K562 (cell line): ENCODE results near the gene KLHL22. TPM values are rescaled to one million over a fixed set of nuclear protein-coding genes. Genes with fewer than 3 reads are reported as not detected.
A peak's percentile ranks its signal among the peaks of the same experiment; 100 is the strongest.

Source experiments
- ARHGAP35 ChIP-seq: fragments of 450-650 bp; IDR thresholded peaks from 2 replicates; pipeline ENCODE4 v1.6.1; 2018; ENCODE audit not compliant: partially characterized antibody
- CBX5 ChIP-seq: IDR thresholded peaks from 2 replicates; pipeline ENCODE4 v1.6.1; 2014; ENCODE audit warnings: low read depth, borderline replicate concordance
- CUX1 ChIP-seq: fragments of 200-800 bp; sonication (Bioruptor generic); IDR thresholded peaks from 2 replicates; pipeline ENCODE4 v1.6.1; 2016; ENCODE audit warnings: missing genetic modification characterization, missing compliant biosample characterization
- DDX20 ChIP-seq: fragments of 450-650 bp; IDR thresholded peaks from 2 replicates; pipeline ENCODE4 v1.6.1; 2016; ENCODE audit warnings: missing genetic modification characterization, low read depth, mild to moderate bottlenecking, missing compliant biosample characterization, moderate library complexity
- ELF1 ChIP-seq: fragments of 200-800 bp; sonication (Bioruptor generic); IDR thresholded peaks from 2 replicates; pipeline ENCODE4 v1.6.1; 2016; ENCODE audit warnings: missing genetic modification characterization, missing compliant biosample characterization
- HNRNPLL ChIP-seq: fragments of 200-400 bp; formaldehyde crosslinking; IDR thresholded peaks from 2 replicates; pipeline ENCODE4 v1.6.1; 2017; ENCODE audit warnings: low read length, low read depth, mild to moderate bottlenecking; ENCODE audit not compliant: poor library complexity, severe bottlenecking
- KLF16 ChIP-seq: IDR thresholded peaks from 2 replicates; pipeline ENCODE4 v1.6.1; 2016; ENCODE audit warnings: antibody characterized with exemption
- MAX ChIP-seq: sonication (generic); formaldehyde crosslinking; IDR thresholded peaks from 2 replicates; pipeline ENCODE4 v1.9.0; 2022; ENCODE audit warnings: mild to moderate bottlenecking, missing genetic modification reagents
- NFE2 ChIP-seq: IDR thresholded peaks from 2 replicates; pipeline ENCODE4 v1.6.1; 2014; ENCODE audit warnings: antibody characterized with exemption, low read depth
- NKRF ChIP-seq: fragments of 450-650 bp; IDR thresholded peaks from 2 replicates; pipeline ENCODE4 v1.6.1; 2016; ENCODE audit warnings: borderline replicate concordance
- PKNOX1 ChIP-seq: fragments of 450-650 bp; IDR thresholded peaks from 2 replicates; pipeline ENCODE4 v1.6.1; 2016
- YY1 ChIP-seq, 3 experiments: IDR thresholded peaks; 2 replicates each; pipeline ENCODE4 v1.6.1; 2011; ENCODE audit warnings: low read length in 2 of 3, mild to moderate bottlenecking in 2 of 3, moderate library complexity in 2 of 3, borderline replicate concordance in 1 of 3, control low read depth in 1 of 3, low read depth in 1 of 3; ENCODE audit not compliant: insufficient read depth in 3 of 3, insufficient replicate concordance in 2 of 3, control insufficient read depth in 1 of 3, insufficient read length in 1 of 3; ENCODE audit errors: extremely low read depth in 1 of 3
- ZNF274 ChIP-seq: IDR thresholded peaks from 2 replicates; pipeline ENCODE4 v1.6.1; 2011; ENCODE audit warnings: low read depth, mild to moderate bottlenecking, low read length, moderate library complexity, borderline replicate concordance
- ZNF3 ChIP-seq: fragments of 250-450 bp; sonication (Bioruptor Pico); IDR thresholded peaks from 2 replicates; pipeline ENCODE4 v1.5.0; 2021; ENCODE audit warnings: mild to moderate bottlenecking, moderate library complexity
- ZNF395 ChIP-seq: fragments of 200-800 bp; sonication (Bioruptor generic); IDR thresholded peaks from 2 replicates; pipeline ENCODE4 v1.6.1; 2017; ENCODE audit warnings: missing genetic modification characterization, missing compliant biosample characterization
- ZNF696 ChIP-seq: fragments of 250-450 bp; sonication (Bioruptor Pico); conservative IDR thresholded peaks from 2 replicates; pipeline ENCODE4 v1.4.0; 2020; ENCODE audit warnings: mild to moderate bottlenecking, moderate library complexity
- ZNF717 ChIP-seq: fragments of 250-450 bp; sonication (Bioruptor Pico); IDR thresholded peaks from 2 replicates; pipeline ENCODE4 v1.5.0; 2021
- ZNF780A ChIP-seq: fragments of 250-450 bp; sonication (Bioruptor Pico); IDR thresholded peaks from 2 replicates; pipeline ENCODE4 v1.5.0; 2021; ENCODE audit warnings: mild to moderate bottlenecking
- polyA plus RNA-seq, 8 experiments: library from polyadenylated mRNA; depleted of rRNA in 4 of 8; stranded (reverse) in 5 of 8; unstranded in 3 of 8; fragments of >200 nt; fragmentation: Nextera tagmentation in 2 of 8; fragmentation: Illumina TruSeq in 1 of 8; extraction: Ambion mirVana in 2 of 8; extraction: Trizol in 1 of 8; gene quantifications; 2 replicates each; pipeline versions ENCODE4 v1.2.1 to v1.2.3, GENCODE V29; 2011 to 2014; ENCODE audit warnings: inconsistent platforms in 1 of 8, missing spikeins in 1 of 8
- total RNA-seq, 7 experiments: library from RNA; depleted of rRNA in 6 of 7; stranded (reverse); fragments of >200 nt in 6 of 7; fragmentation: Illumina TruSeq in 2 of 7; extraction: Trizol in 2 of 7; gene quantifications; 2 replicates each; pipeline versions ENCODE4 v1.2.1 to v1.2.3, GENCODE V29; 2011 to 2021; ENCODE audit warnings: low replicate concordance in 1 of 7

Gene KLHL22
- total and polyA plus RNA-seq, 9 of the 15 experiments (the other 6 are each of a cell fraction or from before 2014, with no cell fraction given), result 1.3 to 25.6 (median 15.2) TPM

- TF ChIP-seq MAX (CRISPR knock-in tag), result no peak
- no peak for TF ChIP-seq ZNF780A
- TF ChIP-seq ZNF3 (CRISPR knock-in tag), result no peak
- no peak for TF ChIP-seq CUX1
- no peak for TF ChIP-seq PKNOX1
- TF ChIP-seq DDX20 (tag), result no peak
- TF ChIP-seq ZNF274, result no peak
- TF ChIP-seq NFE2, result no peak
- no peak for TF ChIP-seq NKRF
- no peak for TF ChIP-seq ZNF395 (CRISPR knock-in tag)
- no peak for TF ChIP-seq CBX5
- TF ChIP-seq ZNF717 (CRISPR knock-in tag), result no peak
- TF ChIP-seq ZNF696 (CRISPR knock-in tag), result no peak
- no peak for TF ChIP-seq KLF16
- TF ChIP-seq HNRNPLL, result no peak
- TF ChIP-seq YY1 (IDR thresholded peaks at IDR 0.05; ENCODE audit: borderline replicate concordance in 1 of 3, control insufficient read depth in 1 of 3, extremely low read depth in 1 of 3, insufficient read depth in 3 of 3, insufficient read length in 1 of 3, insufficient replicate concordance in 2 of 3, low read depth in 1 of 3, low read length in 2 of 3), result peak in 1 of 3 experiments; percentile 57
- TF ChIP-seq ELF1, result no peak
- TF ChIP-seq ARHGAP35, result no peak
These were observed 13.9 kb upstream of the KLHL22 start (continued) for GRCh38 chr22:20509344-20510047.
